Kidney (tissue), 22 donors: ENCODE data around the gene KCTD21. TPM values are rescaled to one million over a fixed set of nuclear protein-coding genes. Genes with fewer than 3 reads are reported as not detected.
"Not testable (repeated sequence)": the region's sequence is repeated elsewhere in the genome, so short reads cannot be mapped to it uniquely, and the experiment has no call there.

Experiments
- DNase-seq, 5 donors: peaks; one replicate each; pipeline ENCODE4 v3.0.0-alpha.2; 2013 to 2020
- FAIRE-seq: peaks from 2 replicates; lab custom pipeline; 2012; peaks lifted over from hg19 to GRCh38; lab: Jason Lieb, UNC
- H3K27ac ChIP-seq, 2 donors: one replicate each; pipeline ENCODE4 v1.7.0; 2013; ENCODE audit warnings: low read depth in 2 of 2, low read length in 2 of 2, inconsistent platforms in 1 of 2
- H3K27me3 ChIP-seq: one replicate; pipeline ENCODE4 v1.7.1; 2013; ENCODE audit warnings: low read length, inconsistent platforms; ENCODE audit not compliant: control insufficient read depth, insufficient read depth
- H3K36me3 ChIP-seq, 3 donors: one replicate each; pipeline versions ENCODE4 v1.7.0 to v1.7.1; 2013; ENCODE audit warnings: low read length in 3 of 3, control low read depth in 1 of 3, inconsistent platforms in 1 of 3; ENCODE audit not compliant: insufficient read depth in 3 of 3, control insufficient read depth in 2 of 3
- H3K4me1 ChIP-seq, 3 donors: one replicate each; pipeline versions ENCODE4 v1.7.0 to v1.7.1; 2013; ENCODE audit warnings: low read length in 3 of 3, inconsistent platforms in 1 of 3, low read depth in 1 of 3; ENCODE audit not compliant: control insufficient read depth in 2 of 3, insufficient read depth in 2 of 3
- H3K4me3 ChIP-seq, 3 donors: one replicate each; pipeline versions ENCODE4 v1.7.0 to v1.8.1; 2013; ENCODE audit warnings: low read length in 3 of 3, control low read depth in 1 of 3, inconsistent platforms in 1 of 3
- H3K9ac ChIP-seq, 3 donors: one replicate each; pipeline versions ENCODE4 v1.7.0 to v1.7.1; 2013; ENCODE audit warnings: low read length in 3 of 3, control low read depth in 1 of 3, inconsistent platforms in 1 of 3
- H3K9me3 ChIP-seq, 3 donors: one replicate each; pipeline versions ENCODE4 v1.7.0 to v1.7.1; 2013; ENCODE audit warnings: low read length in 3 of 3, control low read depth in 1 of 3, inconsistent platforms in 1 of 3; ENCODE audit not compliant: control insufficient read depth in 2 of 3, insufficient read depth in 1 of 3
- CTCF ChIP-seq: IDR thresholded peaks from 3 replicates; pipeline ENCODE4 v1.5.1; 2012; ENCODE audit warnings: mild to moderate bottlenecking, moderate library complexity, borderline replicate concordance; ENCODE audit not compliant: insufficient read depth; ENCODE audit errors: extremely low read depth
- intact Hi-C: fragments of 100-400 bp; cut with DNase I; formaldehyde crosslinking; loops from one replicate; pipeline ENCODE4 v1.11.1; 2022
- long read RNA-seq, 10 donors: library from polyadenylated mRNA in 1 of 10; unstranded in 1 of 10; transcript quantifications; one replicate each; pipeline ENCODE4 v2.0.0 and lab custom pipeline, GENCODE V29; 2021 to 2026
- polyA plus RNA-seq: library from polyadenylated mRNA; stranded (reverse); fragments of 350-450 nt; fragmentation: Illumina TruSeq; extraction: RNeasy Lipid Tissue Mini Kit (QIAGEN cat#74804); gene quantifications from one replicate; pipeline ENCODE4 v1.2.3, GENCODE V29; 2014; ENCODE audit warnings: low read depth, low replicate concordance; ENCODE audit not compliant: insufficient read depth
- total RNA-seq: library from RNA; stranded (reverse); fragmentation: NEBNext Ultra II Directional; extraction: Animal tissue kit (Norgen Biotek cat#: 25700); gene quantifications from one replicate; pipeline ENCODE4 v1.2.1, GENCODE V29; 2021
- donor health status: control.
- donor health status: control.
- donor health status: control.
- donor health status: control.
- donor health status: control.
- donor health status: DM: yes; HTN: yes; CAD: no.
- donor health status: Normal renal cell carcinoma (clear cell type).

Gene KCTD21
- 7.9 TPM for total RNA-seq
- polyA plus RNA-seq = 6.0 TPM
- long read RNA-seq, donor 1, partial matches to known transcripts = 0 of 1 reads
- long read RNA-seq, donor 1, other reads (novel, unspliced or antisense) = 0 of 1 reads
- long read RNA-seq, donor 2, partial matches to known transcripts = 0 of 1 reads
- long read RNA-seq, donor 2, other reads (novel, unspliced or antisense) = 0 of 1 reads
- long read RNA-seq, donor 3, partial matches to known transcripts = 0 of 1 reads
- long read RNA-seq, donor 3, other reads (novel, unspliced or antisense) = 0 of 1 reads
- long read RNA-seq, donor 4, partial matches to known transcripts = 0 of 2 reads
- long read RNA-seq, donor 4, other reads (novel, unspliced or antisense) = 0 of 2 reads
- long read RNA-seq, donor 5 = 0 reads
- long read RNA-seq, donor 6 = 0 reads
- long read RNA-seq, donor 7, partial matches to known transcripts = 0 of 4 reads
- long read RNA-seq, donor 7, other reads (novel, unspliced or antisense) = 3 of 4 reads
- long read RNA-seq, donor 8, partial matches to known transcripts = 0 of 1 reads
- long read RNA-seq, donor 8, other reads (novel, unspliced or antisense) = 0 of 1 reads
- long read RNA-seq, donor 9 = 0 reads
- long read RNA-seq, donor 10, partial matches to known transcripts = 0 of 1 reads
- long read RNA-seq, donor 10, other reads (novel, unspliced or antisense) = 0 of 1 reads

GRCh38 chr11:78188286-78189173, at the start of gene KCTD21, which contains the start of gene USP35:
Gene KCTD21 (minus strand): TSS chr11:78188626. CDS start chr11:78174554, 14,072 bp downstream.
Gene USP35 (plus strand): TSS chr11:78188919. CDS start chr11:78196246, 7,327 bp downstream.
- intact Hi-C loops = no loop called here
- peak within 1 kb of the TSS; percentile 82 to 85 for H3K27ac ChIP-seq
- no peaks in the 10 kb centered on the region for H3K36me3 ChIP-seq
- H3K9me3 ChIP-seq = no peaks in the 10 kb centered on the region
- no peaks in the 10 kb centered on the region for H3K27me3 ChIP-seq
- H3K4me1 ChIP-seq = peaks cover 0 to 26% (median 14%) of the 10 kb centered on the region in 3 donors
- FAIRE-seq (no peak), DNase-seq (peak; percentile 97 to 99 (median 98))
- H3K9ac ChIP-seq = peak within 1 kb of the TSS; percentile 58 to 80 (median 74)
- no peak for TF ChIP-seq CTCF
- peak within 1 kb of the TSS; percentile 74 to 93 (median 87) for H3K4me3 ChIP-seq

- no peaks in the 10 kb centered on the region for H3K27me3 ChIP-seq
- DNase-seq (no peak), FAIRE-seq (no peak)
- intact Hi-C loops = no loop called here
- H3K9me3 ChIP-seq = peaks cover 0 to 7% (median 3%) of the 10 kb centered on the region in 3 donors
- no peaks in the 10 kb centered on the region for H3K36me3 ChIP-seq
- H3K4me3 ChIP-seq = no peak overlapping the region
- H3K9ac ChIP-seq = no peak overlapping the region
- H3K4me1 ChIP-seq = no peaks in the 10 kb centered on the region
- H3K27ac ChIP-seq = no peak overlapping the region
- TF ChIP-seq CTCF = no peak
These were observed 49.0 kb upstream of the KCTD21 start for GRCh38 chr11:78237293-78238046.

GRCh38 chr11:78234006-78234405, 45.6 kb upstream of the KCTD21 start:
- no peak for DNase-seq
- no peak overlapping the region for H3K9ac ChIP-seq
- intact Hi-C loops = no loop called here
- no peak for FAIRE-seq
- peaks cover 0 to 3% (median 0%) of the 10 kb centered on the region in 3 donors for H3K9me3 ChIP-seq
- H3K27ac ChIP-seq = no peak overlapping the region
- no peaks in the 10 kb centered on the region for H3K27me3 ChIP-seq
- H3K36me3 ChIP-seq = no peaks in the 10 kb centered on the region
- no peak overlapping the region for H3K4me3 ChIP-seq
- H3K4me1 ChIP-seq = no peaks in the 10 kb centered on the region
- TF ChIP-seq CTCF = no peak

- H3K4me1 ChIP-seq, FAIRE-seq, H3K36me3 ChIP-seq, H3K27ac ChIP-seq, H3K4me3 ChIP-seq, H3K9ac ChIP-seq, H3K27me3 ChIP-seq, intact Hi-C loops, DNase-seq, H3K9me3 ChIP-seq: not testable (repeated sequence)
These were observed 44.6 kb upstream of the KCTD21 start for GRCh38 chr11:78233046-78233445.
